ENCODE measurements around the gene RBMX.
A peak's percentile ranks its signal among the peaks of the same experiment; 100 is the strongest.
"Not testable (repeated sequence)": the region's sequence is repeated elsewhere in the genome, so short reads cannot be mapped to it uniquely, and the experiment has no call there.

The RBMX gene

DNA sequence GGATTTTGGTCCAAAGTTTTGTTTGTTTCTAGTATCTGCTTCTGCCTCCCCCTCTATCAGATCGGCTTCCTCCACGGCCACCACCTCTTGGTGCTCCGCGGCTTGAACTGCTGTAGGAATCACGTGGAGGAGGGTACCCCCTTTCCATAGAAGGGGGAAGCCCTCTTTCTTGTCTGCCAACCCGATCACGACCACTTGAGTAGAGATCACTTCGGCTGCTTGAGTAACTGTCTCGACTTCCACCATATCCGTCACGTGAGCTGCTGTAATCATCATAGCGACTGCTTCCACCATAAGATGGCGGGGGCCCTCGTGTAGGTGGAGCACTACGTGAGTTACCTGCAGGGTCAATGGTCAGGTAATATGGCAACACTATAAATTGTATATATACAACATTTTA lies 6.4 kb downstream of the RBMX start:
- DNase-seq = not testable (repeated sequence)

DNA sequence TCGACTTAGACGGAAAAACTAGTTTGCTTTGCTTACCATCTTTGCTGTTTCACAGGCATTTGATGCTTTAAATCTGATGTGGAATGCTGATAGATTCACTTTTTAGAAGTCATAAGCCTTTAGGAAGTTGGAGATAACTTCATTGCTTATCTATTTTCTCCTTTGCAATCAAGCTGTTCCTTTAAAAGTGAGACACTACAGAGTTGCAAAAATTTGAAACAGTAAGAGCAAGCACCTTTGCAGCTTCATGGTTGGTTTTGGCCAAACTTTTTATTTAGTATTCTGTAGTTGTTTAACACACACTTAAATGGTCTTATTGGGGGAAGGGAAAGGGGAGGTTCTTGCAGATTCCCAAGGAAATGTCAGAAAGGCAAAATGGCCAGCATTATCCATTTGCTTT lies 7.3 kb downstream of the RBMX start:
- DNase-seq = not testable (repeated sequence)

DNA sequence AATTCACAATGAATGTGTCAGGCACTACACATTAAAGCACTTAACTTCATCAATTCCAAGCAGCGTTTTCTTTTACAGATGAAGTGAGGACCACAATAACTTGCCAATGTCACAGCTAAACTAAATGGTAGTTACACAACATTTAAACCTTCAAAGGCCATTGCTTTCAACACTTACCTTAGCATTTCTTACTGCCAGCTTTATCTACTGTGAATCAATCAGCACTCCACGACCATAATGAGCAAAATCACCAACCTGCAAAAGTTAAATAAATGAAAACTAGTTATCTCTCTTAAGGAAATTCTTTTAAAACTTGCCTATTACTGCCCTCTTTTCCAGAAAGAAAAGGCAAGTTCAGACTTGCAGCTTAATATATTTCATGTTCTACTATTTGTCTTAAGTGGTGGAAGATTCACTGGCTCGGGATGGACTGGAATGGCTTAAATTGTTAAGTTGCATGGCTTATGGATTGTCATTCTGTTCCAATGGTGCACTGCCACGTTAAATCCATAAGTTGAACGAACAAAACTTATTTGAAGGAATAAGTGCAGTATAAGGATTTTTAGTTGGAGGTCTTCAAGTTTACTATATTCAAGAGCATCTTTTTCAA lies 8.3 kb downstream of the RBMX start:
- no peak for DNase-seq

DNA sequence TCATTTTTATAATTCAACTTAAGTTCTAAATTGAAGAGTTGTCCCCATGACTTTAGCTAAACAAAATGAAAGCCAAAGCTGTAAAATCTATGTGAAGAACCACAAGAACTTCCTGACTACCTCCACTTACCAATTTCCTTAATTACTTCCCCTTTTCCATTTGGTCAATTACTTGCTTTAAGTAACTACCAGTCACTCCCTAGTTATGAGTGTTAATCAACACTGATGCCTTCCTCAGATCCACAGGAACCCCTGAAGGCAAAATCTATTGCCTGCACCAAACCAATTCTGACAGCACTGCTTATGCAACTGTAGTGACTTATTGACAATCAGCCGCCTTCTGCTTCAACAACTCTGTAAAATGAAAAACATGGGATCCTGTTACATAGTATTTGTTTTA lies 10.5 kb downstream of the RBMX start:
- no peak for DNase-seq

DNA sequence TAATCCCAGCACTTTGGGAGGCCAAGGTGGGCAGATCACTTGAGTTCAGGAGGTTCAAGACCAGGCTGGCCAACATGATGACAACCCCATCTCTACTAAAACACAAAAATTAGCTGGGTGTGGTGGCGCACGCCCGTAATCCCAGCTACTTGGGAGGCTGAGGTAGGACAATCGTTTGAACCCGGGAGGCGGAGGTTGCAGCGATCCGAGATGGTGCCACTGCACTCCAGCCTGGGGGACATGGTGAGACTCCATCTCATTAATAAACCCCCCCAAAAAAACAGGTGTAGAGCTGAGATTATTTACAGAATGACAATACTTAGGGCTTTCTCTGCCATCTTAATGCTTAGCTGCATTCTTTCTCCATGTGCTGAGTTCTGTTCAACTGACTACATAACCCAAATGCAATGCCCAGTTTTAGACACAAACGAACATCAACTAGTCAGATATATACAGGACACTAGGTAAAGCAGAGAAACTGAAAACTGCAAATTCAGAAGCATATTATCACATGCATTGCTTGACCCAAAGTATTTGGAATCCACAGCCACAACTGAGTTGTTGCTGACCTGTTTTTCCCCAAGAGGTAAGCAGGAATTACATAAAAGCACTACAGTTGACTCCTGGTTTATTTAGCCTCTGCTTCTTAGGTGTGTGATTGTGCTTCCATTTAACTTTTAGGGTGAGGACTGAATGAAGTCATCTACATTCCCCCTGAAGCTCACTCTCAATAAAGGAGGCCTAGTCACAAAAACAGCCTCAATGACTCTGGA lies 12.1 kb downstream of the RBMX start:
- DNase-seq = no peak

DNA sequence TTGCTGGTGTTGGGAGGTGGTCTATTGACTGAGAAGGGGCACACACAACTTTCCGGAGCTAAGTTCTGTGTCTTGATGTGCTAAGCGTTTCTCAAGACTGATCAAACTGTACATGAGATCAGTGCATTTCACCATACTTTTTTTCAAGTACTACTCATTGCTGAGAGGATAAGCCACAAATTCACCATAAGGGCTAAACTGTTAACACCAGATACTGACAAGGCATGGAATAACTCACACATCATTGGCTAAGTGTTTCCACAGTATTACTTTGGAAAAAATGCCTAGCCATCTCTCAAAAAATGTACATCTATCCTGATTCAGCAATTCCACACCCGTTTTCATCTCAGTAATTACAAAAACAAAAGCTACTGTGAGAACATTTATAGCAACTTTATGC lies 13.0 kb downstream of the RBMX start:
- DNase-seq = no peak

DNA sequence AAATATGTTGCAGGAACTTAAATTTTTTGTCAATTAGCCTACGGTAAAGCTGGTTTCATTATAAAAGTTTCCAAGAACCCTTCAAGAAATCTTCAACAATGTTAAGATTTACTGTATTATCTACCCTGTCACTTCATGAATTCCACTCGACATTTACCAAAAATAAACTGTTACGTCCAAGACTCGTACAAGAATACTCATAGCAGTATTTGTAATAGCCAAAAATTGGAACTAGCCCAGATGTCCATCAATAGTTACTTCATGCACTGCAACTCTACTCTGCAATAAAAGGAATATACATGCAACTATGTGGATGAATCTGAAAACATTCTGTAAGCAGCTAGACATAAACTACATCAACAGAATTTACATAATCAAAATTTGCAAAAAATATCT lies 13.4 kb downstream of the RBMX start:
- DNase-seq = no peak

DNA sequence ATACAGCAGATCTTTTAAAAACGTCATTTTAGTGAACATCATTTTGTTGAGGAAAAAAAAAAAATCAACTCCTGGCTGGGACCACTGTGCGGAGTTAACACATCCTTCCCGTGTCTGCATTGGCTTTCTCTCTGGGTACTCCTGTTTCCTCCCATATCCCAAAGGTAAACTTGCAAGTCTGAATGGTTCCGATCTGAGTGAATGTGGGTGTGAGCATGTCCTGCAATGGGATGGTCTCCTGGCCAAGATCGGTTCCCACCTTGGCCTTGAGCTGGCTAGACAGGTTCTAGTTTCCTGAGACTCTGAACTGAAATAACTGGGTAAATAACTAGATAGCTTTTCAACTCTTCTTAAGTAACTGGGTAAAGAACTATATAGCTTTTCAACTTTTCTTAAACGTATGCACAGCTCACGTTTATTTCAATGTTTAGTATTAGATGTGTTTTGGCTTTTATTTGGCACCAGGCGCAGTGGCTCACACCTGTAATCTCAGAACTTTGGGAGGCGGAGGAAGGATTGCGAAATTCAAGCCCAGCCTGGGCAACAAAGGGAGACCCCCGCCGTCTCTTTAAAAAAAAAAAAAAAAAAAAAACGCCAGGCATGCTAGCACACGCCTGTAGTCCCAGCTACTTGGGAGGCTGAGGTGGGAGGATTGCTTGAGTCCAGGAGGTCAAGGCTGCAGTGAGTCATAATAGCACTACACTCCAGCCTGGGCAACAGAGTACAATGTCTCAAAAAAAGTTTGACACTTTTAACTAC lies 14.0 kb downstream of the RBMX start:
- DNase-seq = peak; percentile 6

DNA sequence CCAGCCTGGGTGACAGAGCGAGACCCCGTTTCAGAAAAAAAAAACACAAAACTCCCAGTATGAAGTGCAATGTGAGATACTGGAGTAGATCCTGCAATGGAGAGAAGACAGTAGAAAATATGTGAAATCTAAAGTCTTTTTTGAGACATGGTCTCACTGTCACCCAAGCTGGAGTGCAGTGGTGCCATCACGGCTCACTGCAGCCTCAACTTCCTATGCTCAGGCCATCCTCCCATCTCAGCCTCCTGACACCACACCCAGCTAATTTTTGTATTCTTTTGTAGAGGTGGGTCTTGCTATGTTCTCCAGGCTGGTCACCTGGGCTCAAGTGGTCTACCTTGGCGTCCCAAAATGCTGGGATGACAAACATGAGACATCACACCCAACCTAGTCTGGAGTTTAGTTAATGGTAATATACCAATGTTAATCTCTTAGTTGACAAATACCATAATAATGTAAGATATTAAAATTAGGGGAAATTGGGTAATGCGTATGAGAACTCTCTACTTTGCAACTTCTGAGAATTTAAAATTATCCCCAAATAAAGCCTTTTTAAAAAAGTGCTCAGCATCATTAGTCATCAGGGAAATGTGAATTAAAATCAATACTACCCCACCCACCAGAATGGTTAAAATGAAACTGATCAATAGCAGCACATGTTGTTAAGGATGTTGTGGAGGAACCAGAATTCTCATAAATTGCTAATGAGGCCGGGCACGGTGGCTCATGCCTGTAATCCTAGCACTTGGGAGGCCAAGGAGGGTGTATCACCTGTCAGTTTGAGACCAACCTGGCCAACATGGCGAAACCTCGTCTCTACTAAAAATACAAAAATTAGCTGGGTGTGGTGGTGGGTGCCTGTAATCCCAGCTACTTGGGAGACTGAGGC lies 15.0 kb downstream of the RBMX start:
- no peak for DNase-seq

DNA sequence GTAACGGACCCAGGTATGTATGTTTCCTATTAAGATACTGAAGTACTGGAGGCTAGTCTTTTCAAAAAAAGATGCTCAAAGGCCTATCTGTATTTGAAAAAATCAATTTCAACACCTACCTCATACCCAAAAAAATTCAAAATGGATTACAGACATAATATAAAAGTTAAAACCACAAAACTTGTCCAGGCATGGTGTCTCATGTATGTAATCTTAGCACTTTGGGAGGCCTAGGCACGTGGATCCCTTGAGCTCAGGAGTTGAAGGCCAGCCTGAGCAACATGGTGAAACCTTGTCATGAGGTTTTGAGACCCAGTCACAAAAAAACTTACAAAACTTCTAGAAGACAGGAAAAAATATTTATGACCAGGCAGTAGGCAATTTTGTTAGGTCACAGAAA lies 16.7 kb downstream of the RBMX start:
- no peak for DNase-seq

DNA sequence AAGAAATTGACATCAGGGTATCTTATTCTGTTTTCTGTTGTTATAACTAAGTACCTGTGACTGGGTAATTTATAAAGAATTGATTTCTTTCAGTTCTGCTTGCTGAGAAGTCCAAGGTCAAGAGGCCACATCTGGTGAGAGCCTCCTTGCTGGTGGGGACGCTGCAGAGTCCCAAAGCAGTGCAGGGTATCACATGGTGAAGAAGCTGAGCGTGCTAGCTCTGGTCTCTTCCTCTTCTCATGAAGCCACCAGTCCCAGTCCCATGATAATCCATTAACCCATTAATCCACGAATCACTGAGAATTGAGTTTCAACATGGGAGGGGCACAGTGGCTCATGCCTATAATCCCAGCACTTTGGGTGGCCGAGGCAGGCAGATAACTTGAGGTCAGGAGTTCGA lies 18.0 kb downstream of the RBMX start:
- no peak for DNase-seq

DNA sequence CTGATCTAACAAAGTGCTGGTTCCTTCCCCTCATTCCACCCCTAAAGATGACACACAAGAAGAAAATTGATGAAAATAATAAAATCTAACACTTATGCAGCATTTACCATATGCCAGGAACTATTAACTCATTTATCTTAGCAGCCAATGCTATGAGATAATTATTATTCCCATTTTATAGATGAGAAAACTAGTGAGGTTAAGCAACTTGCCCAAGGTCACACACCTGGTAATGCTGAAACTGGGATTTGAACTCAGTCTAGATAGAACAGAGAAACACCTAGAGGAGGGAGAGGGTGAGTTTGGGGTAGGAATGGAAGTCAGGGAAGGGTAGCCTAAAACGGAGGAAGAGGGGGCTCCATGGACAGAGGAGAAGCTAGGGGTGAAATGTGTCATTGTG lies 18.6 kb downstream of the RBMX start:
- DNase-seq = no peak

DNA sequence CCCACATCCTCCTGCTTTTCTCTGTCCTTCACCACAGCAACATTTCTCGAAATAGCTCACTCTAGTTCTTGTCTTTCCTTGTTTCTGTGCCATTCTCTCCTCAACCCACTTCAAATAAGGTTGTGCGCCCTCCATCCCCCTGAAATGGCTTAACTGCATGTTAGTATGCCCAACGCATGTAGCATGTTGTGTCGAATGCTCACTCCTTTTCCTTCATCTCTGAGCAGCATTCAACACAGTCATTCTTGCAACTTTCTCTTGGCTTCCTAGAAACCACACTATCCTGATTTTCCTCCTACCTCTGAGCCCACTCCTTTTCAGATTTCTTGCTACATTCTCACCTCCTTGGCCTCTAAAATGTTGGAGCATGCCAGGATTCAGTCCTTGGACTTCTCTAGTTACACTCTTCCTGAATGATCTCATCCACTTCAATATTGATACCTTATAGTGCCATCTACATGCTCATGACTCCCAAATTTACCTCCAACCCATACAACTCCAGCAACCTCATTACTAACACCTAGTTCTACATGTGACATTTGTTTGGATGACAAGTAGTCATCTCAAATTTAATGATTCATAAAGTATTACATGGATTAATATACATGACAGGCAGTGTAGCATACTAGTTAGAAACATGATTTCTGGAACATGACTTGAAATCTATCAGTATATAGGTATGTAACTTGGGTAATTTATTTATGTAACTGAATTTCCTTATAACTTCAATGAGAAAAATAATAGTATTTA lies 22.3 kb downstream of the RBMX start:
- no peak for DNase-seq

DNA sequence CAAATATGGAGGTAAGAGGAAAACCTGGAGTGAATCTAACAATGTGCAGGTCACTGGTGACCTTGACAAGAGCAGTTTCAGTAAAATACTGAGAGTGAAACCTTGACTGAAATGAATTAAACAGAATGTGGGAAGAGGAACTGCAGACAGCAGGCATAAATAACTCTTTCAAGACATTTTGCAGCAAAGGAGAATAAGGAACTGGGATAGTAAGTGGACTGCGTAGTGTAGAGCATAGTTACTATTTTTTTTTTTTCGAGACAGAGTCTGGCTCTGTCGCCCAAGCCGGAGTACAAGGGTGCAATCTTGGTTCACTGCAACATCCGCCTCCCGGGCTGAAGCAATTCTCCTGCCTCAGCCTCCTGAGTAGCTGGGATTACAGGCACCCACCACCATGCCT lies 24.0 kb downstream of the RBMX start:
- DNase-seq = no peak

DNA sequence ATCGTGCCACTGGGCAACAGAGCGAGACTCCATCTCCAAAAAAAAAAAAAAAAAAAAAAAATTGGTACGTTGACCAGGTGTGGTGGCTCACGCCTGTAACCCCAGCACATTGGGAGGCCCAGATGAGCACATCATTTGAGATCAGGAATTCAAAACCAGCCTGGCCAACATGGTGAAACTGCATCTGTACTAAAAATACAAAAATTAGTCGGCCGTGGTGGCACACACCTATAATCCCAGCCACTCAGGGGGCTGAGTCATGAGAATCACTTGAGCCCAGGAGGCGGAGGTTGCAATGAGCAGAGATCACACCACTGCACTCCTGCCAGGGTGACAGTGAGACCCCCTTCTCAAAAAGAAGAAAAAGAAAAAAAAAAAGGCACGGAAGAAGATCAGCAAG lies 24.5 kb downstream of the RBMX start:
- no peak for DNase-seq

DNA sequence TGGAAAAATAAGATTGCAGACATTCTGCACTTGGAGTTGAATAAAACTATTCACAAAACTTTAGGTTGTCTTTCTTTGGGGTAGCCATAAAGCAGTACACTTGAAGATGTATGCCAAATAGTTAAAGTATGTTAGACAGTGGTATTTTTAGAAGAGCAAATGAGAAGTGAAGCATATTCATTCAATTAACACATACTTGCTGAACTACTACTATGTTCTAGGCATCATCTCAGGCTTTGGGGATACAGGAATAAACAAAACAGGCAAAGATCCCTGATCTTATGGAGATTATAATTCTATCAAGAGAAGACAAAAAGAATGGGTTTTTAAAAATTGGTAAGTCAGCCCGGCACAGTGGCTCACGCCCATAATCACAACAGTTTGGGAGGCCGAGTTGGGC lies 29.0 kb downstream of the RBMX start:
- DNase-seq = no peak

DNA sequence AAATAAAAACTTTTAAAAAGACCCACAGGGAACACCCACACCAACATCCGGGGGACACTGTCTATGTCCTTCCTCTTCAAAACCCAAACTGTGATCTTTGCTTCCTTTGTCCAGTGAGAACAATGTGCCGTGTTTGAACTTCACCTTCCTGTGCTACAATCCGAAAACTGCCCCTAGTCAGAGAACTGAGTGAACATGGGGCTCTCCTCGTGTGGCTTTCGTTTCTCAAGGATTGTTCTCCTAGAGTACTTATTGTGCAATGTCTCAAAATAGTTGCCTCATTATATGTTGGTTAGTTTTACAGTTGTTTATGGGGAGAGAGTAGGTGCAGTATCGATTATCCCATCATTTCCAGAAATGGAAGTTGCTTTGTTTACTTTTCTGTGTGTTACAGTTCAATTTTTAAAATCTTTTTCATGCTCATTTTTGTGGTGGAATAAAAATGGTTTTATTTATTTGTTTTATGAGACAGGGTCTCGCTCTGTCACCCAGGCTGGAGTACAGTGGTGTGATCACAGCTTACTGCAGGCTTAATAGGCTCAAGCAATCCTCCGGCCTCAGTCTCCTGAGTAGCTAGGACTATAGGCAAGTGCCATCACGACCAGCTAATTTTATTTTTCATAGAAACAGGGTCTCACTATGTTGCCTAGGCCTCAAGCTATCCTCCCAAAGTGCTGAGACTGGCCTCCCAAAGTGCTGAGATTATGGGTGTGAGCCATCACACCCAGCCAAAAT lies 29.9 kb downstream of the RBMX start:
- DNase-seq = no peak

DNA sequence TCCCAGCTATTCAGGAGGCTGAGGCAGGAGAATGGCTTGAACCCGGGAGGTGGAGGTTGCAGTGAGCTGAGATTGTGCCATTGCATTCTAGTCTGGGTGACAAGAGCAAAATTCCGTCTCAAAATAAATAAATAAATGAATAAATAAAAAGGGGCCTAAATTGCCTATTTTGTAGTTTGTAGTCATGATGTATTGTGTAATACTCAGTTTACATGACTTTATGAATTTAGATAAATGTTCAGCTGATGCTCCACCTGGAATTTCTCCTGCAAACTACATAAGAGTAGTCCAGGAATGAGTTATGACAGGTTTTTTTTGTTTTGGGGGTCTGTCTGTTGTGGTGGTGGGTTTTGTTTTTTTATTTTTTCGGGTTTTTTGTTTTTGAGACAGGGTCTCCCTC lies 31.1 kb downstream of the RBMX start:
- DNase-seq = no peak

DNA sequence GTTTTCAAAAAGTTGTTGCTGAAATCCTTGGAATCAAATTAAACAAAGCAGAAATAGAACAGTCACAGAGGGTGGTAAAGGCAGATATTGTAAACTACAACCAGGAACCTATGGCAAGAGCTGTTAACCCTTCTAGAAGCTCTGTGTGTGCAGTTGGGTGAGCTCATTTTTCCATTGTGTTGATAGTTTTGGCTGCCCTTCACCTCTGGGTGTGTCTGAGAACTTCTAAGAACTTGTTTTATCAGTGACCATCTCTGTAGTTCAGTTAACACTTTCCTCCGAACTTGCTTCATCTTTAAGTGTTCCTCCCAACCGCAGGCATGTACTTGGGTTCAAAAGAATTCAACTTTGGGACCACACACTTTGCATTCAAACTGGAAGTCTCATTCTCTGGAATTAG lies 32.7 kb downstream of the RBMX start:
- DNase-seq = no peak

DNA sequence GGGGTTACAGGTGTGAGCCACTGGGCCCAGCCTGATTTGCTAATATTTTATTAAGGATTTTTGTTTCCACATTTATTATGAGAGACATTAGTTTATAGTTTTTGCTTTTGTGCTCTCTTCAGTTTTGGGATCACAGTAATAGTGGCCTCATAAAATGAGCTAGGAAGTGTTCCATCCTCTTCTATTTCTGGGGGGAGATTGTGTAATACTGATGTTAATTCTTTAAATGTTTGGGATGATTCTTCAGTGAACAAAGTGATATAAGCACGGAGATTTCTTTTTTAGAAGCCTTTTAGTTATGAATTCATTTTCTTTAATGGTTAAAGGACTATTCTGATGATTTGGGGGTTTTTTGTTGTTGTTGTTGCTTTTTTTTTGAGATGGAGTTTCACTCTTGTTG lies 41.3 kb downstream of the RBMX start:
- DNase-seq = no peak

DNA sequence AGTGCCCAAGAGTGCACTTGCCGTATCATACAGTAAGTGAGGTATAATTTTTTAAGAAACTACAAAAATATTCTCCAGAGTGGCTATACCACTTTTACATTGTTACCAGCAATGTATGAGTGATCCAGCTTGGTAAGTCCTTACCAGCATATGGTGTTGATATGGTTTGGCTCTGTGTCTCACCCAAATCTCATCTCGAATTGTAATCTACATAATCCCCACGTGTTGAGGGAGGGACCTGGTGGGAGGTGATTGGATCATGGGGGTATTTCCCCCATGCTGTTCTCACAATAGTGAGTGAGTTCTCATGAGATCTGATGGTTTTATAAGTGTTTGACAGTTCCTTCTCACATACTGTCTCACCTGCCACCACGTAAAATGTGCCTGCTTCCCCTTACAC lies 44.8 kb downstream of the RBMX start:
- DNase-seq = no peak

DNA sequence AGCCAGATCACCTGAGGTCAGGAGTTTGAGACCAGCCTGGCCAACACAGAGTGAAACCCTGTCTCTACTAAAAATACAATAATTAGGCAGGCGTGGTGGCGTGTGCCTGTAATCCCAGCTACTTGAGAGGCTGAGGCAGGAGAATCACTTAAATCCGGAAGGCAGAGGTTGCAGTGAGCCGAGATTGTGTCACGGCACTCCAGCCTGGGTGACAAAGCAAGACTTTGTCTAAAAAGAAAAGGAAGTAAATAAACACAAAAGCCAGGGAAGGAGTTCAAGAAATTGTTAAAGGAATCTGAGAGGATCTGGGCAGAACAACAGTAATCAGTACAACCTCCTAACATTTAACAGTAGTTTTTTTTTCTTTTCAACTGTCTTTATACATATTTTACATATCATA lies 51.1 kb downstream of the RBMX start:
- DNase-seq = no peak
